H1 (cell line): ENCODE results near the gene STARD7. TPM values are rescaled to one million over a fixed set of nuclear protein-coding genes. Genes with fewer than 3 reads are reported as not detected.

Source experiments
- CTCF ChIP-seq, 3 experiments: IDR thresholded peaks; 1 replicate in 2 of 3; 2 replicates in 1 of 3; pipeline versions ENCODE4 v1.5.1 to v1.6.1; 2011; ENCODE audit warnings: low read length in 3 of 3, mild to moderate bottlenecking in 3 of 3, inconsistent platforms in 2 of 3, low read depth in 1 of 3, moderate library complexity in 1 of 3; ENCODE audit not compliant: insufficient read depth in 1 of 3; ENCODE audit errors: control extremely low read depth in 1 of 3
- MAFK ChIP-seq: IDR thresholded peaks from 2 replicates; pipeline ENCODE4 v1.6.1; 2012; ENCODE audit warnings: low read depth, mild to moderate bottlenecking, improper control_type of control experiment, low read length
- NRF1 ChIP-seq: IDR thresholded peaks from 2 replicates; pipeline ENCODE4 v1.6.1; 2011; ENCODE audit warnings: mild to moderate bottlenecking, low read depth, low read length, improper control_type of control experiment
- USF2 ChIP-seq: IDR thresholded peaks from 2 replicates; pipeline ENCODE4 v1.6.1; 2011; ENCODE audit warnings: low read length, improper control_type of control experiment
- ZNF274 ChIP-seq: IDR thresholded peaks from 2 replicates; pipeline ENCODE4 v1.7.0; 2012; ENCODE audit warnings: low read length, borderline replicate concordance; ENCODE audit errors: extremely low read depth
- polyA plus RNA-seq, 7 experiments: library from polyadenylated mRNA; depleted of rRNA in 3 of 7; stranded (reverse) in 5 of 7; unstranded in 2 of 7; fragments of >200 nt in 5 of 7; fragments of 200-250 nt in 2 of 7; gene quantifications; 1 replicate in 5 of 7; 2 replicates in 1 of 7; 4 replicates in 1 of 7; pipeline versions ENCODE4 v1.2.1 to v1.2.3, GENCODE V29; 2011 to 2013; ENCODE audit warnings: missing spikeins in 2 of 7, mixed read lengths in 2 of 7
- total RNA-seq: library from RNA; stranded (reverse); fragmentation: NEBNext Ultra II Directional; extraction: Animal tissue kit (Norgen Biotek cat#: 25700); gene quantifications from 2 replicates; pipeline ENCODE4 v1.2.1, GENCODE V29; 2021

STARD7 gene
- total and polyA plus RNA-seq, 2 of the 8 experiments (the other 6 are each of a cell fraction or from before 2014, with no cell fraction given): 89.1 to 200 TPM

- TF ChIP-seq NRF1: no peak
- TF ChIP-seq CTCF (IDR thresholded peaks at IDR 0.05; ENCODE audit: control extremely low read depth in 1 of 3, insufficient read depth in 1 of 3, low read depth in 1 of 3, low read length in 3 of 3): no peak
- no peak for TF ChIP-seq USF2
- TF ChIP-seq ZNF274: no peak
- TF ChIP-seq MAFK: no peak
These were observed 73.0 kb downstream of the STARD7 start (continued) for GRCh38 chr2:96135621-96136020.
